Thoracic aorta (tissue), 2 donors: ENCODE measurements around the gene ACTA2. TPM values are rescaled to one million over a fixed set of nuclear protein-coding genes. Genes with fewer than 3 reads are reported as not detected.
"Not testable (repeated sequence)": the region's sequence is repeated elsewhere in the genome, so short reads cannot be mapped to it uniquely, and the experiment has no call there.

ENCODE experiments used
- ATAC-seq: fragments of 150-250 bp; one replicate; pipeline ENCODE4 v1.8.0; 2017; ENCODE audit warnings: low read depth; ENCODE audit not compliant: insufficient number of reproducible peaks, low FRiP score
- DNase-seq: peaks from one replicate; pipeline ENCODE4 v3.0.0-alpha.2; 2020; ENCODE audit warnings: low spot score
- H3K27ac ChIP-seq, 2 donors: fragments of 200-600 bp; sonication (generic); 1 replicate in 1 of 2; 2 replicates in 1 of 2; pipeline ENCODE4 v1.5.1; 2016; ENCODE audit warnings: mild to moderate bottlenecking in 2 of 2, moderate library complexity in 2 of 2
- H3K27me3 ChIP-seq: fragments of 200-600 bp; sonication (generic); replicated peaks from 2 replicates; pipeline ENCODE4 v1.6.0; 2016; ENCODE audit warnings: mild to moderate bottlenecking; ENCODE audit not compliant: insufficient read depth
- H3K36me3 ChIP-seq: fragments of 200-600 bp; sonication (generic); one replicate; pipeline ENCODE4 v1.5.1; 2016
- H3K4me1 ChIP-seq, 2 donors: fragments of 200-600 bp; sonication (generic); 1 replicate in 1 of 2; 2 replicates in 1 of 2; pipeline versions ENCODE4 v1.5.1 to v1.6.0; 2016; ENCODE audit warnings: low read depth in 2 of 2, mild to moderate bottlenecking in 1 of 2; ENCODE audit not compliant: control insufficient read depth in 1 of 2
- H3K4me3 ChIP-seq: fragments of 200-600 bp; sonication (generic); 2 replicates; pipeline ENCODE4 v1.5.1; 2016; ENCODE audit warnings: mild to moderate bottlenecking
- H3K9me3 ChIP-seq: fragments of 200-600 bp; sonication (generic); 2 replicates; pipeline ENCODE4 v1.5.1; 2016
- CTCF ChIP-seq: fragments of 200-600 bp; sonication (generic); IDR thresholded peaks from one replicate; pipeline ENCODE4 v1.5.1; 2019; ENCODE audit warnings: antibody characterized with exemption
- total RNA-seq, 2 donors: library from RNA; depleted of rRNA; stranded (reverse); fragments of >200 nt; gene quantifications; one replicate each; pipeline versions ENCODE4 v1.1.0 to v1.2.3, GENCODE V29; 2016

Gene ACTA2
- total RNA-seq, 2 donors from 2014 or later: 4,797 to 12,240 TPM

GRCh38 chr10:88932539-88933256 is 19.9 kb downstream of the ACTA2 start:
- no peaks in the 10 kb centered on the region for H3K27me3 ChIP-seq
- DNase-seq: no peak
- no peaks in the 10 kb centered on the region for H3K9me3 ChIP-seq
- no peak overlapping the region for H3K4me3 ChIP-seq
- H3K4me1 ChIP-seq: peaks cover 0 to 7% of the 10 kb centered on the region in 2 donors
- peak; percentile 41 for ATAC-seq
- H3K27ac ChIP-seq: peak overlapping the region; percentile 72
- TF ChIP-seq CTCF: peak; percentile 94
- H3K36me3 ChIP-seq: peaks cover 27% of the 10 kb centered on the region

GRCh38 chr10:88932029-88932428 is 20.5 kb downstream of the ACTA2 start:
- not testable (repeated sequence) for H3K4me3 ChIP-seq, DNase-seq, H3K27me3 ChIP-seq, H3K9me3 ChIP-seq, H3K4me1 ChIP-seq
- H3K36me3 ChIP-seq: peaks cover 20% of the 10 kb centered on the region
- peak overlapping the region; percentile 72 for H3K27ac ChIP-seq
- peak; percentile 1 for ATAC-seq

- Histone ChIP-seq H3K4me1 (no peaks in the 10 kb centered on the region), H3K4me3 (no peak overlapping the region), H3K9me3 (no peaks in the 10 kb centered on the region), H3K36me3 (peaks cover 16% of the 10 kb centered on the region), H3K27me3 (no peaks in the 10 kb centered on the region), H3K27ac (peak overlapping the region; percentile 24 to 72)
- no peak for DNase-seq
- no peak for TF ChIP-seq CTCF
- no peak for ATAC-seq
Observed at GRCh38 chr10:88931548-88931947, 21.0 kb downstream of the ACTA2 start.

- no peaks in the 10 kb centered on the region for H3K9me3 ChIP-seq
- DNase-seq (no peak), ATAC-seq (no peak)
- H3K27me3 ChIP-seq: no peaks in the 10 kb centered on the region
- no peak overlapping the region for H3K4me3 ChIP-seq
- no peaks in the 10 kb centered on the region for H3K36me3 ChIP-seq
- H3K27ac ChIP-seq: no peak overlapping the region
- H3K4me1 ChIP-seq: no peaks in the 10 kb centered on the region
- no peak for TF ChIP-seq CTCF
Observed at GRCh38 chr10:88928254-88928653, 24.3 kb downstream of the ACTA2 start.

- no peaks in the 10 kb centered on the region for H3K9me3 ChIP-seq
Observed at GRCh38 chr10:88927416-88927690, 25.2 kb downstream of the ACTA2 start.

More at GRCh38 chr10:88927416-88927690, 25.2 kb downstream of the ACTA2 start:
- H3K27me3 ChIP-seq: no peaks in the 10 kb centered on the region
- H3K27ac ChIP-seq: no peak overlapping the region
- no peaks in the 10 kb centered on the region for H3K36me3 ChIP-seq
- H3K4me1 ChIP-seq: no peaks in the 10 kb centered on the region
- no peak for ATAC-seq
- no peak overlapping the region for H3K4me3 ChIP-seq
- TF ChIP-seq CTCF: no peak
- no peak for DNase-seq
